ENCODE data around the gene PLCB2. TPM values are rescaled to one million over a fixed set of nuclear protein-coding genes. Genes with fewer than 3 reads are reported as not detected.

Gene PLCB2
- polyA plus RNA-seq, 1 of the 3 experiments (the other 2 are of a cell fraction) = 0.15 TPM

GRCh38 chr15:40333922-40334492, 26.3 kb upstream of the PLCB2 start:
- Histone ChIP-seq H3K27me3 (ENCODE audit: insufficient read depth) (no peaks in the 10 kb centered on the region), H3K9me2 (no peaks in the 10 kb centered on the region), H3K9me3 (no peaks in the 10 kb centered on the region), H3F3A (replicated peaks; ENCODE audit: insufficient read depth) (peaks cover 27% of the 10 kb centered on the region), H4K20me1 (ENCODE audit: insufficient read depth) (no peaks in the 10 kb centered on the region), H2AFZ (ENCODE audit: low read depth) (no peak overlapping the region), H3K36me3 (replicated peaks in 1 of 2; ENCODE audit: control insufficient read depth in 1 of 2, insufficient read depth in 2 of 2, low read length in 1 of 2) (peaks cover 19 to 26% of the 10 kb centered on the region in 2 experiments), H3K27ac (ENCODE audit: low read depth in 2 of 2, low read length in 1 of 2) (no peak overlapping the region), H3K79me2 (ENCODE audit: insufficient read depth) (peaks cover 30% of the 10 kb centered on the region), H3K4me2 (no peak overlapping the region; the same call in 1 of the 2 replicates), H3K4me3 (ENCODE audit: low read depth in 2 of 2, low read length in 1 of 2) (no peak overlapping the region), H3K4me1 (ENCODE audit: control insufficient read depth in 1 of 2, insufficient read depth in 2 of 2, low read depth in 1 of 2, low read length in 1 of 2) (peaks cover 32 to 34% of the 10 kb centered on the region in 2 experiments; a peak in 3 of 4 replicates), H3K9ac (no peak overlapping the region)
- TF ChIP-seq CTCF (IDR thresholded peaks at IDR 0.05) (no peak), NFIC (IDR thresholded peaks at IDR 0.05; ENCODE audit: borderline replicate concordance) (no peak), EZH2phosphoT487 (IDR thresholded peaks at IDR 0.05; ENCODE audit: borderline replicate concordance, low read depth) (no peak), EP300 (IDR thresholded peaks at IDR 0.05; ENCODE audit: borderline replicate concordance in 1 of 2, low read depth in 1 of 2, low read length in 1 of 2) (no peak), TCF12 (IDR thresholded peaks at IDR 0.05) (no peak), RAD21 (IDR thresholded peaks at IDR 0.05; ENCODE audit: low read length) (no peak), MXI1 (IDR thresholded peaks at IDR 0.05; ENCODE audit: low read depth, low read length) (no peak), TAF1 (IDR thresholded peaks at IDR 0.05; ENCODE audit: borderline replicate concordance, low read depth, low read length) (no peak), USF1 (IDR thresholded peaks at IDR 0.05; ENCODE audit: borderline replicate concordance, low read depth) (no peak), RCOR1 (IDR thresholded peaks at IDR 0.05; ENCODE audit: low read length) (no peak), CHD2 (IDR thresholded peaks at IDR 0.05; ENCODE audit: low read length, partially characterized antibody) (no peak), SMC3 (IDR thresholded peaks at IDR 0.05; ENCODE audit: low read depth, low read length) (no peak)
- TF ChIP-seq, protein P1, sequence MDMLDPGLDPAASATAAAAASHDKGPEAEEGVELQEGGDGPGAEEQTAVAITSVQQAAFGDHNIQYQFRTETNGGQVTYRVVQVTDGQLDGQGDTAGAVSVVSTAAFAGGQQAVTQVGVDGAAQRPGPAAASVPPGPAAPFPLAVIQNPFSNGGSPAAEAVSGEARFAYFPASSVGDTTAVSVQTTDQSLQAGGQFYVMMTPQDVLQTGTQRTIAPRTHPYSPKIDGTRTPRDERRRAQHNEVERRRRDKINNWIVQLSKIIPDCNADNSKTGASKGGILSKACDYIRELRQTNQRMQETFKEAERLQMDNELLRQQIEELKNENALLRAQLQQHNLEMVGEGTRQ (IDR thresholded peaks at IDR 0.05; ENCODE audit: borderline replicate concordance, low read depth, low read length) = no peak
- POLR2A ChIA-PET = no interaction called here
- WGBS (ENCODE audit: low lambda C conversion rate) = 85% methylated on average over 7 of the region's 12 CpGs
- DNase-seq = no peak
- CTCF ChIA-PET = interaction anchor here (11.1 to 70.6 kb wide), 4 partner anchors 8 to 88 kb away, joined by 184 to 2194 read pairs (median 1246); partner anchors contain the start of genes ANKRD63, CCDC9B, DISP2 and INAFM2

Data from SK-N-SH (cell line).